ENCODE data around the gene NAA30.
"Not testable (repeated sequence)": the region's sequence is repeated elsewhere in the genome, so short reads cannot be mapped to it uniquely, and the experiment has no call there.

NAA30 gene

GRCh38 chr14:57390037-57390805 is at the start of gene NAA30:
Gene NAA30, plus strand, starts transcription at chr14:57390586. Its CDS starts 372 bp downstream, at chr14:57390958.
- DNase-seq, result peak; percentile 89 to 92 (median 91)

GRCh38 chr14:57343545-57344297 is 46.7 kb upstream of the NAA30 start:
- DNase-seq, result not testable (repeated sequence)

- no peak for DNase-seq
These were observed 45.3 kb upstream of the NAA30 start for GRCh38 chr14:57345106-57345505.

- DNase-seq, result no peak
These were observed 43.6 kb upstream of the NAA30 start for GRCh38 chr14:57346741-57347140.

- DNase-seq, result no peak
These were observed 37.8 kb upstream of the NAA30 start for GRCh38 chr14:57352396-57353170.

GRCh38 chr14:57355081-57355800 is 35.1 kb upstream of the NAA30 start:
- DNase-seq, result no peak

- no peak for DNase-seq
These were observed 28.0 kb upstream of the NAA30 start for GRCh38 chr14:57362361-57362760.

- no peak for DNase-seq
These were observed 25.5 kb upstream of the NAA30 start for GRCh38 chr14:57364659-57365450.

GRCh38 chr14:57370187-57370586 is 20.2 kb upstream of the NAA30 start:
- not testable (repeated sequence) for DNase-seq

GRCh38 chr14:57371013-57371412 is 19.4 kb upstream of the NAA30 start:
- no peak for DNase-seq

- DNase-seq, result no peak
These were observed 15.2 kb upstream of the NAA30 start for GRCh38 chr14:57375156-57375555.

GRCh38 chr14:57378661-57379060 is 11.7 kb upstream of the NAA30 start:
- DNase-seq, result no peak

- DNase-seq, result no peak
These were observed 9.5 kb upstream of the NAA30 start for GRCh38 chr14:57380935-57381334.

GRCh38 chr14:57382283-57382682 is 8.1 kb upstream of the NAA30 start:
- no peak for DNase-seq

GRCh38 chr14:57383125-57383745 is 7.2 kb upstream of the NAA30 start:
- DNase-seq, result no peak

- DNase-seq, result no peak
These were observed 2.3 kb upstream of the NAA30 start for GRCh38 chr14:57388067-57388466.

GRCh38 chr14:57389646-57390036 is 745 bp upstream of the NAA30 start:
- peak in 2 of 6 experiments; percentile 8 to 45 for DNase-seq

GRCh38 chr14:57390806-57391516 is 575 bp downstream of the NAA30 start:
- peak in 3 of 6 experiments; percentile 47 to 66 (median 59) for DNase-seq

GRCh38 chr14:57391517-57392195 is 1.3 kb downstream of the NAA30 start:
- DNase-seq, result peak in 1 of 6 experiments; percentile 22

GRCh38 chr14:57392830-57393229 is 2.4 kb downstream of the NAA30 start:
- DNase-seq, result no peak

Data from stimulated activated naive CD4-positive, alpha-beta T cell (primary cell).